ENCODE measurements around the gene WDR35. TPM values are rescaled to one million over a fixed set of nuclear protein-coding genes. Genes with fewer than 3 reads are reported as not detected.
A peak's percentile ranks its signal among the peaks of the same experiment; 100 is the strongest.

WDR35 gene
- total RNA-seq, 1 experiment from 2014 or later, result 15.5 TPM

DNA sequence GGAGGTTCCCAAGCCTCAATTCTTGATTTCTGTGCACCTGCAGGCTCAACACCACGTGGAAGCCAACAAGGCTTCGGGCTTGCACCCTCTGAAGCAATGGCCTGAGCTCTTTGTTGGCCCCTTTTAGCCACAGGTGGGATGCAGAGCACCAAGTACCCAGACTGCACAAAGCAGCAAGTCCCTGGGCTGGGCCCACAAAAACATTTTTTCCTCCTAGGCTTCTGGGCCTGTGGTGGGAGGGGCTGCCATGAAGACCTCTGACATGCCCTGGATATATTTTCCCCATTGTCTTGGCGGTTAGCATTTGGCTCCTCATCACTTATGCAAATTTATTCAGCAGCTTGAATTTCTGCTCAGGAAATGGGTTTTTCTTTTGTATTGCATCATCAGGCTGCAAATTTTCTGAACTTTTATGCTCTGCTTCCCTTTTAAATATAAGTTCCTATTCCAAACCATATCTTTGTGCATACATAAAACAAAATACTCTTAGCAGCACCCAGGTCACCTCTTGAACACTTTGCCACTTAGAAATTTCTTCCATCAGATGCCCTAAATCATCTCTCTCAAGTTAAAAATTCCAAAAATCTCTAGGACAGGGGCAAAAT is 31.6 kb upstream of the WDR35 start (continued):
- TF ChIP-seq, protein P1, sequence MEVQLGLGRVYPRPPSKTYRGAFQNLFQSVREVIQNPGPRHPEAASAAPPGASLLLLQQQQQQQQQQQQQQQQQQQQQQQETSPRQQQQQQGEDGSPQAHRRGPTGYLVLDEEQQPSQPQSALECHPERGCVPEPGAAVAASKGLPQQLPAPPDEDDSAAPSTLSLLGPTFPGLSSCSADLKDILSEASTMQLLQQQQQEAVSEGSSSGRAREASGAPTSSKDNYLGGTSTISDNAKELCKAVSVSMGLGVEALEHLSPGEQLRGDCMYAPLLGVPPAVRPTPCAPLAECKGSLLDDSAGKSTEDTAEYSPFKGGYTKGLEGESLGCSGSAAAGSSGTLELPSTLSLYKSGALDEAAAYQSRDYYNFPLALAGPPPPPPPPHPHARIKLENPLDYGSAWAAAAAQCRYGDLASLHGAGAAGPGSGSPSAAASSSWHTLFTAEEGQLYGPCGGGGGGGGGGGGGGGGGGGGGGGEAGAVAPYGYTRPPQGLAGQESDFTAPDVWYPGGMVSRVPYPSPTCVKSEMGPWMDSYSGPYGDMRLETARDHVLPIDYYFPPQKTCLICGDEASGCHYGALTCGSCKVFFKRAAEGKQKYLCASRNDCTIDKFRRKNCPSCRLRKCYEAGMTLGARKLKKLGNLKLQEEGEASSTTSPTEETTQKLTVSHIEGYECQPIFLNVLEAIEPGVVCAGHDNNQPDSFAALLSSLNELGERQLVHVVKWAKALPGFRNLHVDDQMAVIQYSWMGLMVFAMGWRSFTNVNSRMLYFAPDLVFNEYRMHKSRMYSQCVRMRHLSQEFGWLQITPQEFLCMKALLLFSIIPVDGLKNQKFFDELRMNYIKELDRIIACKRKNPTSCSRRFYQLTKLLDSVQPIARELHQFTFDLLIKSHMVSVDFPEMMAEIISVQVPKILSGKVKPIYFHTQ (CRISPR knock-in tag; IDR thresholded peaks at IDR 0.05), result no peak

DNA sequence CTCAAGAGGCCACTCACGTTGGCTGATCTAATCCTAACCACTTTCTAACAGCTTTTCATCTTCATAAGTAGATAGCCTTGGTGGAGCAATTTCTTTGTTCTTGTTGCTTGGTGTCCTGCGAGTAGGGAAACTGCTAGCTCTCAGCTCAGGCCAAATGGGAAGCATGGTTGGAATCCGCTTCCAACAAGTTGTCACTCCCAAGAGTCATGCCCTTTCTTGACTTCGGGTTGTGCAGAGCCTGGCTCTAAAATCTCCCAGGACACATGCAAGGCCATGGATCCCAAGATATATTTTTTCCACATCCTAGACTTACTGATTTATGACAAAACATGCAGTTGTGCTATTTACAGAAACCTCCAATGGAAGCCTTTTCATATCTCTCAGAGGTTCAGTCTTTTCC is 29.8 kb upstream of the WDR35 start:
- H3K4me3 Mint-ChIP-seq, result no peak overlapping the region
- CTCF ChIA-PET, result interaction anchor here (1.2 kb wide), 1 partner anchor 74 kb away, joined by 4 read pairs; no protein-coding TSS in a partner anchor
- no peak for DNase-seq (ENCODE audit: low spot score)
- POLR2A ChIA-PET, result no interaction called here
- no peaks in the 10 kb centered on the region for H3K4me1 Mint-ChIP-seq
- peaks cover 46% of the 10 kb centered on the region for H3K9me3 Mint-ChIP-seq
- no peak for TF ChIP-seq SOX15 (CRISPR knock-in tag; IDR thresholded peaks at IDR 0.05)
- no peak for TF ChIP-seq JAZF1 (CRISPR knock-in tag; IDR thresholded peaks at IDR 0.05)
- no peak for TF ChIP-seq MYBL2 (CRISPR knock-in tag; IDR thresholded peaks at IDR 0.05)
- H3K27me3 Mint-ChIP-seq (ENCODE audit: low read depth), result peaks cover 4% of the 10 kb centered on the region
- ATAC-seq, result no peak
- H3K27ac Mint-ChIP-seq, result no peak overlapping the region
- peaks cover 36% of the 10 kb centered on the region for H3K36me3 Mint-ChIP-seq

DNA sequence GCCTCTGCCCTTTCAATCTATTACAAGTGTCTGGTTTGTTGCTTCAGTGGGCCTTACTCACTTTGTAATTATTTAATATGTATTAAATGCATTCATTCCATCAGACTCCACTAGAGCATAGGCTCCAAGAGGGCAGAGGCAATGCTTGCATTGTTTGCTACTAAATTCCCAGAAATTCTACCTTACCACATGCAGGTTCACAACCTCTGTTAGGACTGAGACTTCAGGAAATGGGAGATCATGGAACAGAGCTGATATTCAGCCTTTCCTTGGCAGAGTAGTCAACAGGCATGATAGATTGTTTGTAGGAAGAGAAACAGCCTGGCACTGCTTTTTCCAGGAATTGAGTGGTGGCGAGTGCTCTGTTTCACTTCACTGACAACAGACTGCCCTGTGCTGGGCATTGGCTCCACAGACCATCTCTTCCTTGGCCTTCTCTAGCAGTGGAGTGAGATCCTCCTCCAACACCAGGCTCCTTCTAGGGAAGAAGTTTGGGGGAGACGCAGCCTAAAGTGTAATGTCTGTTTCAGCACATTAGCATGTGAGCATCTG is 28.8 kb upstream of the WDR35 start:
- POLR2A ChIA-PET, result no interaction called here
- TF ChIP-seq, protein P2, sequence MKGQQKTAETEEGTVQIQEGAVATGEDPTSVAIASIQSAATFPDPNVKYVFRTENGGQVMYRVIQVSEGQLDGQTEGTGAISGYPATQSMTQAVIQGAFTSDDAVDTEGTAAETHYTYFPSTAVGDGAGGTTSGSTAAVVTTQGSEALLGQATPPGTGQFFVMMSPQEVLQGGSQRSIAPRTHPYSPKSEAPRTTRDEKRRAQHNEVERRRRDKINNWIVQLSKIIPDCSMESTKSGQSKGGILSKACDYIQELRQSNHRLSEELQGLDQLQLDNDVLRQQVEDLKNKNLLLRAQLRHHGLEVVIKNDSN (CRISPR knock-in tag; IDR thresholded peaks at IDR 0.05), result no peak
- TF ChIP-seq TP53 (CRISPR knock-in tag; IDR thresholded peaks at IDR 0.05) (no peak), ZBTB21 (CRISPR knock-in tag; IDR thresholded peaks at IDR 0.05; ENCODE audit: borderline replicate concordance) (no peak)
- Mint-ChIP-seq H3K36me3 (peaks cover 33% of the 10 kb centered on the region), H3K4me3 (no peak overlapping the region), H3K9me3 (peaks cover 47% of the 10 kb centered on the region), H3K4me1 (peaks cover 3% of the 10 kb centered on the region), H3K27me3 (ENCODE audit: low read depth) (peaks cover 14% of the 10 kb centered on the region), H3K27ac (no peak overlapping the region)
- CTCF ChIA-PET, result no interaction called here
- DNase-seq (ENCODE audit: low spot score), result no peak
- no peak for ATAC-seq

DNA sequence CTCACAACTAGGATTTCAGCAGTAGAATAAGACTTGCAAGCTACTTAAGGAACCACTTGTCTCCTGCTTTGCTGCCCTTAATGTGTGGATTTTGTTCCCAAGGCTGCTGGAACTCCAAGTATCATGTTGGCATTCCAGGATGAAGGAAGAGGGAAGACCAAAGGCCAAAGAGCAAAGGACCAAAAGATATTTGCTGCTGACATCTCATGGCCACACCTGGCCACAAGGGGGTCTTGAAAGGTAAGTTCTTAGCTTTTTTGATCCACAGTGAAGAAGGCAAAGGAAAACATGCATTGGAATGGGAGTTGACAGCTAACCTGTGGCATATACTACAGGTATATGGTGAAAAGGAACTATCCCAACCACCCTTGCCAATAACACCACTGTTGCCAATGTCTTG is 26.4 kb upstream of the WDR35 start:
- H3K4me3 Mint-ChIP-seq, result no peak overlapping the region
- H3K27me3 Mint-ChIP-seq (ENCODE audit: low read depth), result peaks cover 31% of the 10 kb centered on the region
- peaks cover 19% of the 10 kb centered on the region for H3K36me3 Mint-ChIP-seq
- no peak overlapping the region for H3K27ac Mint-ChIP-seq
- ATAC-seq (0 out of 2 replicates have a peak, but pooled peaks have one; percentile 4), DNase-seq (ENCODE audit: low spot score) (peak; percentile 35)
- H3K4me1 Mint-ChIP-seq, result peaks cover 15% of the 10 kb centered on the region
- TF ChIP-seq NR1H2 (CRISPR knock-in tag; IDR thresholded peaks at IDR 0.05), result no peak
- TF ChIP-seq, protein P3, sequence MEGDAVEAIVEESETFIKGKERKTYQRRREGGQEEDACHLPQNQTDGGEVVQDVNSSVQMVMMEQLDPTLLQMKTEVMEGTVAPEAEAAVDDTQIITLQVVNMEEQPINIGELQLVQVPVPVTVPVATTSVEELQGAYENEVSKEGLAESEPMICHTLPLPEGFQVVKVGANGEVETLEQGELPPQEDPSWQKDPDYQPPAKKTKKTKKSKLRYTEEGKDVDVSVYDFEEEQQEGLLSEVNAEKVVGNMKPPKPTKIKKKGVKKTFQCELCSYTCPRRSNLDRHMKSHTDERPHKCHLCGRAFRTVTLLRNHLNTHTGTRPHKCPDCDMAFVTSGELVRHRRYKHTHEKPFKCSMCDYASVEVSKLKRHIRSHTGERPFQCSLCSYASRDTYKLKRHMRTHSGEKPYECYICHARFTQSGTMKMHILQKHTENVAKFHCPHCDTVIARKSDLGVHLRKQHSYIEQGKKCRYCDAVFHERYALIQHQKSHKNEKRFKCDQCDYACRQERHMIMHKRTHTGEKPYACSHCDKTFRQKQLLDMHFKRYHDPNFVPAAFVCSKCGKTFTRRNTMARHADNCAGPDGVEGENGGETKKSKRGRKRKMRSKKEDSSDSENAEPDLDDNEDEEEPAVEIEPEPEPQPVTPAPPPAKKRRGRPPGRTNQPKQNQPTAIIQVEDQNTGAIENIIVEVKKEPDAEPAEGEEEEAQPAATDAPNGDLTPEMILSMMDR (IDR thresholded peaks at IDR 0.05), result peak; percentile 36; the same call in 1 of the 2 replicates
- H3K9me3 Mint-ChIP-seq, result peaks cover 29% of the 10 kb centered on the region
- POLR2A ChIA-PET, result no interaction called here
- CTCF ChIA-PET, result interaction anchor here (0.5 to 3.7 kb wide), 24 partner anchors 9 to 215 kb away, joined by 3 to 62 read pairs (median 8); partner anchors contain the start of genes LAPTM4A and WDR35

DNA sequence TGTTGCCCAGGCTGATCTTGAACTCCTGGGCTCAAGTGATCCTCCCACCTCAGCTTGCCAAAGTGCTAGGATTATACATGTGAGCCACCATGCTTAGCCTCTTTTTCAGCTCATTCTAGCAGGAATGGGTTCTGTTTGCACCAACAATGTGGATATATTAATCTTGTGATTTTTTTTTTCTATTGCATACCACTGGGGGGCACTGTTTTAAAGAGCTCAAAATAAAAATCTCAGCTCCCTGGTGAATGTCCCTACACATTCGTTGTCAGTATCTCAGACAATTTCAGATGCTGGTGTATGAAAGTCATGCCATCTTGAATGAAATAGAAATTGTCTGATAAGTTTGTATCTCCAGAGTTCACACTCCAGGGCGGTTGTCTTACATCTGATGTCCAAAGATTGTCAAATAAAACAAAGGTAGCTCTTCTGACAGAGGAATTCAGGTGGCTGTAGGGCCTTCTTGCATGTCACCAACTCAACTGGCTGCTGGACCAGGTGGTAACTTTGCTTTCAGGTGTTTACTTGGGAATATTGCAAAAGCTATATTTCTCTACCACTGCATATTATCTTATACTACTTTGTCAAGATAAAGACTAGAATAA is 25.7 kb upstream of the WDR35 start:
- ATAC-seq, result no peak
- no peak overlapping the region for H3K4me3 Mint-ChIP-seq
- peaks cover 12% of the 10 kb centered on the region for H3K36me3 Mint-ChIP-seq
- no peak for DNase-seq (ENCODE audit: low spot score)
- CTCF ChIA-PET, result interaction anchor here (0.5 to 3.7 kb wide), 60 partner anchors 8 to 387 kb away, joined by 3 to 62 read pairs (median 5); partner anchors contain the start of genes LAPTM4A, SDC1 and WDR35
- POLR2A ChIA-PET, result interaction anchor here (1.2 kb wide), 1 partner anchor 36 kb away, joined by 8 read pairs; the partner anchor contains the start of gene LAPTM4A
- peaks cover 38% of the 10 kb centered on the region for H3K27me3 Mint-ChIP-seq (ENCODE audit: low read depth)
- H3K9me3 Mint-ChIP-seq, result peaks cover 22% of the 10 kb centered on the region
- no peak overlapping the region for H3K27ac Mint-ChIP-seq
- no peak for TF ChIP-seq ZNF671 (CRISPR knock-in tag; IDR thresholded peaks at IDR 0.05)
- no peak for TF ChIP-seq TEAD1 (CRISPR knock-in tag; IDR thresholded peaks at IDR 0.05)
- no peak for TF ChIP-seq OVOL2 (CRISPR knock-in tag; IDR thresholded peaks at IDR 0.05; ENCODE audit: borderline replicate concordance)
- TF ChIP-seq GABPB1 (CRISPR knock-in tag; IDR thresholded peaks at IDR 0.05), result no peak
- TF ChIP-seq, protein P3 (IDR thresholded peaks at IDR 0.05), result peak; percentile 38
- TF ChIP-seq RELA (CRISPR knock-in tag; IDR thresholded peaks at IDR 0.05; ENCODE audit: borderline replicate concordance), result no peak
- TF ChIP-seq, protein P4, sequence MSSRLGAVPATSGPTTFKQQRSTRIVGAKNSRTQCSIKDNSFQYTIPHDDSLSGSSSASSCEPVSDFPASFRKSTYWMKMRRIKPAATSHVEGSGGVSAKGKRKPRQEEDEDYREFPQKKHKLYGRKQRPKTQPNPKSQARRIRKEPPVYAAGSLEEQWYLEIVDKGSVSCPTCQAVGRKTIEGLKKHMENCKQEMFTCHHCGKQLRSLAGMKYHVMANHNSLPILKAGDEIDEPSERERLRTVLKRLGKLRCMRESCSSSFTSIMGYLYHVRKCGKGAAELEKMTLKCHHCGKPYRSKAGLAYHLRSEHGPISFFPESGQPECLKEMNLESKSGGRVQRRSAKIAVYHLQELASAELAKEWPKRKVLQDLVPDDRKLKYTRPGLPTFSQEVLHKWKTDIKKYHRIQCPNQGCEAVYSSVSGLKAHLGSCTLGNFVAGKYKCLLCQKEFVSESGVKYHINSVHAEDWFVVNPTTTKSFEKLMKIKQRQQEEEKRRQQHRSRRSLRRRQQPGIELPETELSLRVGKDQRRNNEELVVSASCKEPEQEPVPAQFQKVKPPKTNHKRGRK (CRISPR knock-in tag; IDR thresholded peaks at IDR 0.05; ENCODE audit: borderline replicate concordance), result no peak
- H3K4me1 Mint-ChIP-seq, result peaks cover 15% of the 10 kb centered on the region
